PC-3 (cell line): ENCODE measurements around the gene CCDC30. TPM values are rescaled to one million over a fixed set of nuclear protein-coding genes. Genes with fewer than 3 reads are reported as not detected.

Experiments
- ATAC-seq: fragments of 200-7000 bp; cut with Tn5 transposase; 2 replicates; pipeline ENCODE4 v1.9.1; 2020; ENCODE audit warnings: mild to moderate bottlenecking, moderate library complexity
- BruUV-seq: library from RNA; stranded (reverse); fragments of 400-500 nt; replicated peaks from 2 replicates; lab custom pipeline; 2021; lab: Mats Ljungman, UMichigan
- CTCF ChIA-PET: fragments of 300-600 bp; sonication (Branson Sonifier 250); formaldehyde crosslinking; loops from one replicate; lab custom pipeline; 2022; ENCODE audit warnings: antibody characterized with exemption; lab: Charles Lee
- POLR2A ChIA-PET: fragments of 300-600 bp; sonication (Branson Sonifier 250); formaldehyde crosslinking; loops from one replicate; lab custom pipeline; 2022; ENCODE audit warnings: antibody characterized with exemption; ENCODE audit not compliant: unreplicated experiment; lab: Charles Lee
- DNase-seq: peaks from one replicate; pipeline ENCODE4 v3.0.0-alpha.2; 2015
- H2AFZ ChIP-seq: fragments of 300-600 bp; sonication (generic); 2 replicates; pipeline ENCODE4 v1.6.0; 2016; ENCODE audit warnings: antibody characterized with exemption, low read length
- H3F3A ChIP-seq: fragments of 300-600 bp; sonication (generic); one replicate; pipeline ENCODE4 v1.6.0; 2017; ENCODE audit warnings: antibody characterized with exemption, low read length, control low read depth, mild to moderate bottlenecking; ENCODE audit not compliant: unreplicated experiment
- H3K27ac ChIP-seq: fragments of 300-600 bp; sonication (generic); 2 replicates; pipeline ENCODE4 v1.5.1; 2016; ENCODE audit warnings: mild to moderate bottlenecking, low read length
- H3K27me3 ChIP-seq: fragments of 300-600 bp; sonication (generic); 2 replicates; pipeline ENCODE4 v1.6.1; 2016; ENCODE audit warnings: low read length, mixed read lengths
- H3K36me3 ChIP-seq: fragments of 300-600 bp; sonication (generic); 2 replicates; pipeline ENCODE4 v1.6.1; 2016; ENCODE audit warnings: low read depth, mixed run types, low read length, mixed read lengths
- H3K4me1 ChIP-seq: fragments of 300-600 bp; sonication (generic); 2 replicates; pipeline ENCODE4 v1.5.1; 2016; ENCODE audit warnings: low read length; ENCODE audit not compliant: insufficient read depth
- H3K4me2 ChIP-seq: fragments of 300-600 bp; sonication (generic); 2 replicates; pipeline ENCODE4 v1.6.0; 2016; ENCODE audit warnings: low read length
- H3K4me3 ChIP-seq: fragments of 300-600 bp; sonication (generic); 2 replicates; pipeline ENCODE4 v1.5.1; 2016; ENCODE audit warnings: mild to moderate bottlenecking, low read length, mixed read lengths
- H3K79me2 ChIP-seq: fragments of 300-600 bp; sonication (generic); 2 replicates; pipeline ENCODE4 v1.6.1; 2017; ENCODE audit warnings: low read length, mixed read lengths
- H3K9ac ChIP-seq: fragments of 300-600 bp; sonication (generic); 2 replicates; pipeline ENCODE4 v1.6.0; 2016; ENCODE audit warnings: mild to moderate bottlenecking, low read length
- H3K9me2 ChIP-seq: fragments of 300-600 bp; sonication (generic); replicated peaks from 2 replicates; pipeline ENCODE4 v1.6.1; 2016; ENCODE audit warnings: mixed run types, low read length, mixed read lengths
- H3K9me3 ChIP-seq: fragments of 300-600 bp; sonication (generic); 2 replicates; pipeline ENCODE4 v1.6.1; 2016; ENCODE audit warnings: low read length, mixed read lengths
- H4K20me1 ChIP-seq: fragments of 300-600 bp; sonication (generic); 2 replicates; pipeline ENCODE4 v1.6.1; 2016; ENCODE audit warnings: low read length, mixed read lengths
- EZH2 ChIP-seq: fragments of 300-600 bp; sonication (generic); IDR thresholded peaks from one replicate; pipeline ENCODE4 v1.6.1; 2017; ENCODE audit warnings: antibody characterized with exemption, mild to moderate bottlenecking, low read length; ENCODE audit not compliant: unreplicated experiment
- EZH2phosphoT487 ChIP-seq: fragments of 300-600 bp; sonication (generic); IDR thresholded peaks from 2 replicates; pipeline ENCODE4 v1.6.1; 2018; ENCODE audit warnings: mild to moderate bottlenecking, antibody characterized with exemption, low read length, borderline replicate concordance
- intact Hi-C: fragments of 100-400 bp; cut with micrococcal nuclease; formaldehyde crosslinking; loops from 2 replicates; pipeline ENCODE4 v1.9.0; 2023
- total RNA-seq: library from RNA; depleted of rRNA; stranded (reverse); fragments of >200 nt; gene quantifications from 2 replicates; pipeline ENCODE4 v1.2.3, GENCODE V29; 2014
- TF ChIP-seq, protein P1 (sequence below): fragments of 300-600 bp; sonication (generic); conservative IDR thresholded peaks from 2 replicates; pipeline ENCODE4 v1.5.1; 2017; ENCODE audit warnings: antibody characterized with exemption, low read depth, mild to moderate bottlenecking, low read length

Gene CCDC30
- total RNA-seq, 1 experiment from 2014 or later = 0.58 TPM

DNA sequence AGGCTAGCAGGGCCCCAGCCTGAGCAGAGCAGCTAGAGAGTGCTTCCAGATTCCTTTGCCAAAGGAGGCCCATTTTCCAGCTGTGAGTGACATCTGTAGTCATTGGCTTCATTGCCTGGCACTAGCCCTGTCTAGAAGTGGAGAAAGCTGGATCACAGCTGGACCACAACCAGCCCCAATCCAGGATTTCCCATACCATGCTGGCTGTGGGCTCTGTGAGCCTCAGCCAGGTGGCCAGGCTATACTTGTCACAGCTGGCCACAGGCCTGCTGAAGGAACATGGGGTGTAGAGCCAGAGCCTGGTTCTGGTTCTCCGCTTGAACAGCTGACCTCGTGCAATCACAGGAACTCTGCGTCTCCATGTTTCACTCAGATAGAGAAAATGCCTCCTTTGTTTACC lies 45.9 kb upstream of the CCDC30 start:
- TF ChIP-seq, protein P1, sequence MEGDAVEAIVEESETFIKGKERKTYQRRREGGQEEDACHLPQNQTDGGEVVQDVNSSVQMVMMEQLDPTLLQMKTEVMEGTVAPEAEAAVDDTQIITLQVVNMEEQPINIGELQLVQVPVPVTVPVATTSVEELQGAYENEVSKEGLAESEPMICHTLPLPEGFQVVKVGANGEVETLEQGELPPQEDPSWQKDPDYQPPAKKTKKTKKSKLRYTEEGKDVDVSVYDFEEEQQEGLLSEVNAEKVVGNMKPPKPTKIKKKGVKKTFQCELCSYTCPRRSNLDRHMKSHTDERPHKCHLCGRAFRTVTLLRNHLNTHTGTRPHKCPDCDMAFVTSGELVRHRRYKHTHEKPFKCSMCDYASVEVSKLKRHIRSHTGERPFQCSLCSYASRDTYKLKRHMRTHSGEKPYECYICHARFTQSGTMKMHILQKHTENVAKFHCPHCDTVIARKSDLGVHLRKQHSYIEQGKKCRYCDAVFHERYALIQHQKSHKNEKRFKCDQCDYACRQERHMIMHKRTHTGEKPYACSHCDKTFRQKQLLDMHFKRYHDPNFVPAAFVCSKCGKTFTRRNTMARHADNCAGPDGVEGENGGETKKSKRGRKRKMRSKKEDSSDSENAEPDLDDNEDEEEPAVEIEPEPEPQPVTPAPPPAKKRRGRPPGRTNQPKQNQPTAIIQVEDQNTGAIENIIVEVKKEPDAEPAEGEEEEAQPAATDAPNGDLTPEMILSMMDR = no peak
- TF ChIP-seq EZH2phosphoT487 (no peak), EZH2 (no peak)
- H3K9me3 ChIP-seq = no peaks in the 10 kb centered on the region
- DNase-seq (no peak), ATAC-seq (no peak)
- no peak overlapping the region for H2AFZ ChIP-seq
- no peak overlapping the region for H3K4me2 ChIP-seq
- intact Hi-C loops = no loop called here
- no peak overlapping the region for H3K27ac ChIP-seq
- H3K4me1 ChIP-seq = peaks cover 7% of the 10 kb centered on the region; the same call in 1 of the 2 replicates
- POLR2A ChIA-PET = no interaction called here
- no peak overlapping the region for H3K4me3 ChIP-seq
- no peaks in the 10 kb centered on the region for H3F3A ChIP-seq
- no TSS peak for BruUV-seq
- no peaks in the 10 kb centered on the region for H3K79me2 ChIP-seq
- no peak overlapping the region for H3K9ac ChIP-seq
- no peaks in the 10 kb centered on the region for H3K27me3 ChIP-seq
- no peaks in the 10 kb centered on the region for H3K36me3 ChIP-seq
- no peaks in the 10 kb centered on the region for H4K20me1 ChIP-seq
- CTCF ChIA-PET = no interaction called here
- no peaks in the 10 kb centered on the region for H3K9me2 ChIP-seq

DNA sequence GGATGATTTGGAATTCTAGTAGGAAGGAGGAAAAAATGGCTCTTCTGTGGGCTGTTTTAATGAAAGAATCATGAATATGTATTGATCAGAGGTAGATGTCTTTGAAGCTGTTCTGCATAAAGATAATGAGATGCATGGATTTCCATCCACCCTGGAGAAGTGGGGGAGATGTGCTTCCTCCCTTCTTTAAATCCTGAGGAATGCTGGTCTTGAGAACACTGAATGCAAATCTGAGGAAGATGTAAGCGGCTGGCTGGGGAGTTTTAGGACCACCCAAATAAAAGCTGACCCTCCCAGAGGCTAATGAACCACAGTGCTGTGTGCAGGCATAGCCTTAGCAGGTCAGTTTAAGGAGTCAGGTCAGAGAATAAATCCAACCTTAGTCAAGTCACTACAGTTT lies 44.6 kb upstream of the CCDC30 start:
- no peak for ATAC-seq
- intact Hi-C loops = no loop called here

DNA sequence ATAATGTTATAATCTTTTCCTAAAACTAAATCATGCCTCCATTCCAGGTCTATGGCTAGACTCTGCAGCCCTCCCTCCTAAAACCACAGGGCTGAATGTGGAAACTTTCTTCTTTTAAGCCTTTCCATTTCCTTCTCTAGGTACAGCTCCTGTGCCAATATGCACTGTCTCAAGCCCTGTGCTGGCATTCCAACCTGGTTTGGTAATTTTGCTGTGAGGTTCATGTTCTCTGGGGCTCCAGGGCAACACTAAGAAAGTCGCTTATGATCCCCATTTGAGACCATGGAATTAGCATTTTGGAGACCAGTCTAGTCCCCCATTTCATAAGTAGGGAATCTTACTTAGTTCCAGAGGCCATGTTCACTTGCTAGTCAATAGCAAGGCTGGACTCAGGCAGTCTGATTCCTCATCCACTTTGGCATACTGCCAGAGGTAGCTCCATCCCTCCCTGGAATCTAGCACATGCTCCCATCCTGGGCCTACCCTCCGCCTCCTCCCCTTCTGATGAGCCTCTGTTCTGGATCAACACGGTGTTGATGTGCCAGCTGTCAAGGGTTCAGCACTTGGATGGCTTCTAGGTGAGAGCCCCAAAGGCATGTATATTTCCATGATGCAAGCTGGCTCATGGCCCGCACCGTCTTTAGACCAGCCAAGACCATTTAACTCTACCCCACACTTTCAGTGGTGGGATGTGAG lies 43.8 kb upstream of the CCDC30 start:
- no peaks in the 10 kb centered on the region for H3K27me3 ChIP-seq
- no peaks in the 10 kb centered on the region for H3K9me3 ChIP-seq
- DNase-seq = no peak
- intact Hi-C loops = no loop called here
- no peaks in the 10 kb centered on the region for H3F3A ChIP-seq
- no peaks in the 10 kb centered on the region for H4K20me1 ChIP-seq
- no peak overlapping the region for H3K9ac ChIP-seq
- H3K4me3 ChIP-seq = no peak overlapping the region
- ChIA-PET POLR2A (no interaction called here), CTCF (no interaction called here)
- no peak overlapping the region for H3K27ac ChIP-seq
- no peaks in the 10 kb centered on the region for H3K36me3 ChIP-seq
- H3K4me1 ChIP-seq = peaks cover 13% of the 10 kb centered on the region
- ATAC-seq = no peak
- H3K9me2 ChIP-seq = no peaks in the 10 kb centered on the region
- TF ChIP-seq, protein P1 = no peak
- no TSS peak for BruUV-seq
- H2AFZ ChIP-seq = no peak overlapping the region
- H3K4me2 ChIP-seq = no peak overlapping the region
- no peaks in the 10 kb centered on the region for H3K79me2 ChIP-seq

More for the DNA sequence above, 44.6 kb upstream of the CCDC30 start:
- no peak for DNase-seq
- no peaks in the 10 kb centered on the region for H3K36me3 ChIP-seq
- H3K4me1 ChIP-seq = peaks cover 7% of the 10 kb centered on the region; the same call in 1 of the 2 replicates
- H3K79me2 ChIP-seq = no peaks in the 10 kb centered on the region
- no peaks in the 10 kb centered on the region for H3K27me3 ChIP-seq
- no peak overlapping the region for H2AFZ ChIP-seq
- BruUV-seq = no TSS peak
- H3K9me2 ChIP-seq = no peaks in the 10 kb centered on the region
- ChIA-PET CTCF (no interaction called here), POLR2A (no interaction called here)
- H3K9me3 ChIP-seq = no peaks in the 10 kb centered on the region
- no peaks in the 10 kb centered on the region for H3F3A ChIP-seq
- H3K27ac ChIP-seq = no peak overlapping the region
- H4K20me1 ChIP-seq = no peaks in the 10 kb centered on the region
- no peak overlapping the region for H3K4me2 ChIP-seq
- TF ChIP-seq EZH2 (no peak), EZH2phosphoT487 (no peak)
- TF ChIP-seq, protein P1 = no peak
- no peak overlapping the region for H3K4me3 ChIP-seq
- no peak overlapping the region for H3K9ac ChIP-seq
